COLO668 (cell line): ENCODE data around the gene ABCA2.
A peak's percentile ranks its signal among the peaks of the same experiment; 100 is the strongest.
"Not testable (repeated sequence)": the region's sequence is repeated elsewhere in the genome, so short reads cannot be mapped to it uniquely, and the experiment has no call there.

Experiments used
- DNase-seq: peaks from one replicate; lab custom pipeline; 2025; ENCODE audit not compliant: unreplicated experiment; lab: John Stamatoyannopoulos, UW

Gene ABCA2

GRCh38 chr9:137048655-137049543 is 20.9 kb upstream of the ABCA2 start:
- no peak for DNase-seq

DNA sequence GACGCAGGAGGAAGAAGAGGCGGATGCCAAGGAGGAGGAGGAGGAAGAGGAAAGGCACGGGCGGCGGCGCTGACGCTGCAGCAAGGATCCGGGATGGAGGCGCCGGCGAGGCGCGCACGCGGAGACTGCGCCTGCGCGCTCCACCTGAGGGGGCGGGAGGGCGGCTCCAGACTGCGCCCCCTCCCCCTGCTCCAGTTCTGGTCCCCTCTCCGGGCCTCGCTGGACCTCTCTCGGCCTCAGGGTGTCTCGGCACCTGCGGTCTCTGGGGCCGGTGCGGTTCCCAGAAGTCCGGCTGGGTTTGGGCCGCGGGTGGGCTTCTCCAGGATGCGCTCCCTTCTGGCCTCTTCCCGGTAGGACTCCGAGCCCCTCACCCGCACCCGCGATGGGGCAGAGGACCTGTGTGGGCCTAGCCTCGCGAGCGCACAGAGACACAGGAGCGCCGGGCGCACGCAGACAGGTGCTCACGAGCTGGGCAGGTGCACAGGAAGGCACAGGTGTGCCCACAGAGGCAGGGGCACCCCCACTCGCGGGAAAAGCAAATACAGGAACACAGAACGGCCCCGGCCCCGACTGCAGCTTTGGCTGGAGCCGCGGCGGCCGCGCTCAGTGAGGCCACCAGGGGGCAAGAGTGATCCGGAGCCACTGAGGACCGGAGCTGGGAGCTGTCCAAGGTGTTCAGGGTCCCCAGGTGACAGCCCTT is 18.2 kb upstream of the ABCA2 start, which contains the start of gene NPDC1:
TSS of gene NPDC1 (minus strand) at position 90 of the 700 bp plus-strand sequence. CDS start 188 bp downstream, outside the sequence.
- peak; percentile 98 for DNase-seq

DNA sequence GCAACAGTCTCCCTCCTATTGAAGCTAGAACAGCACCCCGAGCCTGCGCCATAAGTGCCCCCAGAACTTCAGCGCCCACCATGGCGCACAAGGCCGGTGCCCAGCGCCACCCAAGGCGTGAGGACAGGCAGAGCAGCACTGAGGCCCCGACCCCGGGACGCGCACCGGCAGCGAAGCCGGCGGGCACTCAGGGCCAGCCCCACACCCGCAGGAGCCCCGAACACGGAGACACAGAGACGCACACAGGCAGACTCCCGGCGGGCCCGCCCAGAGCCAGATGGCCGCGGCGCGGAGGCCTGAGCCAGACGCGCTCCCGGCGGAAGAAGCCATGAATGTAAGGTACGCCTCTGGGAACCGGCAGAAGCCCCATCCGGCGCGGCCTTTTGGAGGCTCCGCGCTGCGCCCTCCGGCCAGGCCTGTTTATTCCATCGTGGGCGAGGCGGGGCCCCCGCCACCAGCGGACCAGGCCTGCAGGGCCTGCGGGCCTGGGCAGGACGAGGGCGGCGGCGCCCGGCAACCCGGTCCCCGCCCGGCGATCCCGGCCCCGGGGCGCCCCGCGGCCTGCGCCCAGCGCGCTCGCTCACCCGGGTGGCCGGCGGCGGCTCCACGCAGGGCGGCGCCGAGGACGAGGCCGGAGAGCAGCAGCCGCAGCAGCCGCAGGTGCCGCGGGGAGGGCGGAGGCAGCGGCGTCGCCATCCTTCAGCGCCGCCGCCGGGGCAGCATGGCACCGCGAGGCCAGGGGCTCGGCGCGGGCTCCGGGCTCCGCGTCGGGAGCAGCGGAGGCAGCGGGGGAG is 17.5 kb upstream of the ABCA2 start:
- peak; percentile 76 for DNase-seq

DNA sequence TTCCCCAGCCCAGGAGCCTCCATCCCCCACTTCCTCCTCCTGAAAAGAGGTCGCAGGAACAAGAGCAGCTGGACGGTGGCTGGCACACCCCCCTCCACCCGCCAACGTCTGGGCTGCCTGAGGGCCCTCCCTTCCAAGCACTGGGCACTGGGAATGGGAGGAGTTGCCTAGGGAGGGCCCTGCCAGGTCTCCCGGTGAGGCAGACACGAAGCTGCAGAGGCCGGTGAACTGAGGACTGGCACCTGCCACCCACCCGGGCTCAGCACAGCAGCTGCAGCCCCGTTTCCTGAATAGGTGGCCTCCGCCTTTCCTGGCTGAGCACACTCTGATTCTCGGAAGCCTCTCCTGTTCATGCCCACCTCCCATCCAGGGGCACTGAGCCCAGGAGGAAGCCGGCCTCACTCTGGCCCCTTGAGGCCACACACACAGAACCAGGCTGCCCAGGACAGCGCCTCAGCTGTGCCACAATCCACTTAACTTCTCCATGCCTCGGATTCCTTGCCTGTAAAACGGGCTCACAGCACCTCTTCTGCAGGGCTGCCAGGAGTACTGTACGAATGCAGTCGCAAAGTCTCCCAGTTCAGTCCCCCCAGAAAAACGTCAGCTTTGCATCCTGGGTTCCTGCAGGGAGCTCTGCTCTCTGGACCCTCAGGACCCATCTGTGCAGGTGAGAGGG is 16.6 kb upstream of the ABCA2 start:
- DNase-seq = peak; percentile 84

DNA sequence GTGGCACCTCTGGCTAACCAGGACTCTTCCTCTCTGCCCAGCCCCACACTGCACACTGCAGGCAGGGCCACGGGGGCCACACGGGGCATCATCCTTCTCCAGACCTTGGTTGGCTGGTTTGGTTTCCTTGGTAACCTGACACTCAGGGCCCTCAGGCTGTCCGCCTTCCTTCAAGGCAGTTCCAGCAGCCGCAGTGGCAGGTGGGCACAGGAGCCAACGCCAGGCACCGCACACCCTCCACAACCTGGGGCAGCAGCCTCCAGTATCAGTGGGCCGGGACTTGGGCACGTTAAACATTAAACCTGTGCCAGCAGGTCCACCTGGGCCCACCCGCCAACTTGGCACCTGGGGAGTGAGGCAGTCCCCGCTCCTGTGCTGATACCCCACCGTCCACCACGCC is 16.0 kb upstream of the ABCA2 start:
- DNase-seq = peak; percentile 72

GRCh38 chr9:137042751-137043727 is 15.0 kb upstream of the ABCA2 start:
- DNase-seq = no peak

- DNase-seq = no peak
Observed at GRCh38 chr9:137041124-137041523, 13.1 kb upstream of the ABCA2 start.

DNA sequence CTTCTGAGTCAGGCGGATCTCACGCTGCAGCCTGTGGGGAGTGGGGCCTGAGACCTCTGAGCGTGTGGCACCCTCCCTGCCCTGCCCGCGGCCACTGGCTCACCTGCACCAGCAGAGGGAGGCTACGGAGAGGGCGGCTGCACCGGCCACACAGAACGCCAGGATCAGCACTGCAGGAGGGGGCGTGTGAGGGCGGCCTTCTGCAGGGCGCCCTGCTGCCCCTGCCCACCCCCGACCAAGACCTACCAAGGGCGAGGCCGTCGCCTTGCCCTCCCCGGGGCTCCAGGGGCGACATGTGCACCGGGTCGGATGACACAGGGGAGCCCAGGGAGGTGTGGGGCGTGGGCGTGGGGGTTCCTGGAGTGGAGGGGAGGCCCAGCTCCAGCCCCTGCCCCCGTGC is 12.5 kb upstream of the ABCA2 start:
- no peak for DNase-seq

- DNase-seq = no peak
Observed at GRCh38 chr9:137039611-137040366, 11.8 kb upstream of the ABCA2 start.

DNA sequence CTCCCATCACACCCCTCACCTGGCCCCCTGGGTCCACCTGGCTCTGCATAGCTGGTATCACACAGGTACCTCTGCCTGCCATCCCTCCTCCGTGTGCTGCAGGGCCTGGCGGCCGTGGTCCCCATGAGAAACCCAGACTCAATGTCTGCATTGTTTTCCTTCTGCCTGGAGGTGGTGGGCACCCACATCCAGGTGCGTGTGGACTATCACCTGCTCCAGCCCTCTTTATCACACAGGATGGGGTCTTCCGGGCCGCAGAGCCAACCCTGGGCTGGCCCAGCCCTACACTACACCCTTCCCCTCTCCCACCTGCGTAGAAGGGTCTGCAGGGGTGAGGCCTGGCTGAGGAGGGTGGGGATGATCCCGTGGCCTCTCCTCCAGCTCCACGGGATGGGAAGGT is 10.9 kb upstream of the ABCA2 start:
- DNase-seq = no peak

- DNase-seq = no peak
Observed at GRCh38 chr9:137037483-137037882, 9.4 kb upstream of the ABCA2 start.

DNA sequence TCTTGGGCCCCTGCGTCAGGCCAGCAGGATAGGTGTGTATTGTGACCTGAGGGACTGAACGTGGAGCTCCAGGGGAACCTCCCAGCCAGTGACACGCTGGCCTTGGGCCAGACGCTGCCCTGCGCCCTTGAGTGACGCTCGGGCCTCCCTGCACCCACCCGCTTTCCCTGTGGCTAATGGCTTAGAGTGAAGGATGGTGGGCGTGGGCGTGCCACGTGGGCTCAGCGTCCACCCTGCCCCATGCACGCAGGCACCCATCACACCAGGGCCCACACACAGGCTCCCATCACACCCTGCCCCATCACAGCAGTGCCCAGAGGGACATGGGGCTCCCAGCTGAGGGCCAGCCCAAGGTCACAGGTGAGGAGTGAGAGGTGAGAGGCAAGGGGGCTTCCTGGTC is 9.0 kb upstream of the ABCA2 start:
- DNase-seq = no peak

GRCh38 chr9:137035937-137036336 is 7.9 kb upstream of the ABCA2 start:
- DNase-seq = no peak

- no peak for DNase-seq
Observed at GRCh38 chr9:137035507-137035834, 7.4 kb upstream of the ABCA2 start.

GRCh38 chr9:137034709-137035506 is 6.9 kb upstream of the ABCA2 start:
- DNase-seq = peak; percentile 90

GRCh38 chr9:137034039-137034708 is 6.1 kb upstream of the ABCA2 start:
- peak; percentile 48 for DNase-seq

- DNase-seq = not testable (repeated sequence)
Observed at GRCh38 chr9:137033481-137033880, 5.4 kb upstream of the ABCA2 start.

- no peak for DNase-seq
Observed at GRCh38 chr9:137032858-137033257, 4.8 kb upstream of the ABCA2 start.
